Ovary (tissue), 9 donors: ENCODE data around the gene FAM131A. TPM values are rescaled to one million over a fixed set of nuclear protein-coding genes. Genes with fewer than 3 reads are reported as not detected.

Experiments
- DNase-seq, 5 donors: peaks; one replicate each; pipeline ENCODE4 v3.0.0-alpha.2; 2019 to 2020
- H3K27ac ChIP-seq, 2 donors: fragments of 200-600 bp; one replicate each; pipeline versions ENCODE4 v1.5.1 to v1.8.0; 2019 to 2022
- H3K27me3 ChIP-seq: fragments of 200-600 bp; one replicate; pipeline ENCODE4 v1.8.0; 2022
- H3K36me3 ChIP-seq: fragments of 200-600 bp; sonication (generic); one replicate; pipeline ENCODE4 v1.5.1; 2019
- H3K4me1 ChIP-seq: one replicate; pipeline ENCODE4 v1.8.1; 2013; ENCODE audit warnings: mild to moderate bottlenecking, moderate library complexity; ENCODE audit not compliant: insufficient read depth
- H3K4me3 ChIP-seq: fragments of 200-600 bp; sonication (generic); one replicate; pipeline ENCODE4 v1.5.1; 2017
- H3K9me3 ChIP-seq, 2 donors: fragments of 200-600 bp in 1 of 2; sonication (generic) in 1 of 2; one replicate each; pipeline versions ENCODE4 v1.5.1 to v1.8.1; 2013 to 2019; ENCODE audit warnings: mild to moderate bottlenecking in 1 of 2, moderate library complexity in 1 of 2
- EP300 ChIP-seq: sonication (generic); formaldehyde crosslinking; IDR thresholded peaks from one replicate; pipeline ENCODE4 v1.6.1; 2017; ENCODE audit warnings: antibody characterized with exemption
- POLR2A ChIP-seq: fragments of 450-650 bp; IDR thresholded peaks from one replicate; pipeline ENCODE4 v1.6.1; 2017; ENCODE audit warnings: antibody characterized with exemption, mild to moderate bottlenecking, moderate library complexity
- WGBS, 3 donors: extraction: QIAGEN DNeasy Blood & Tissue Kit in 1 of 3; methylation state at CpG; one replicate each; pipeline versions ENCODE4 v1.1.5 to v1.1.7; 2013 to 2017; 5-methylcytosine and 5-hydroxymethylcytosine counted together
- intact Hi-C, 4 donors: fragments of 100-400 bp; cut with DNase I; formaldehyde crosslinking; loops; one replicate each; pipeline versions ENCODE4 v1.11.0 to v1.15.1; 2022 to 2023
- polyA plus RNA-seq, 2 donors: library from polyadenylated mRNA; stranded (reverse); fragments of 200-250 nt in 1 of 2; fragments of 350-450 nt in 1 of 2; fragmentation: Illumina TruSeq in 1 of 2; extraction: RNeasy Lipid Tissue Mini Kit (QIAGEN cat#74804) in 1 of 2; gene quantifications; one replicate each; pipeline ENCODE4 v1.2.3, GENCODE V29; 2013 to 2014
- total RNA-seq, 7 donors: library from RNA; depleted of rRNA in 2 of 7; stranded (reverse); fragments of >200 nt in 2 of 7; fragmentation: NEBNext Ultra II Directional in 3 of 7; extraction: Animal tissue kit (Norgen Biotek cat#: 25700) in 3 of 7; gene quantifications; one replicate each; pipeline versions ENCODE4 v1.1.0 to v1.2.4, GENCODE V29; 2016 to 2023
- TF ChIP-seq, protein P1 (sequence below), 3 donors: fragments of 450-650 bp in 2 of 3; fragments of 200-600 bp in 1 of 3; IDR thresholded peaks; one replicate each; pipeline versions ENCODE4 v1.5.1 to v1.8.0; 2016 to 2022; ENCODE audit warnings: antibody characterized with exemption in 3 of 3, mild to moderate bottlenecking in 1 of 3
- donor health status: DM: no; HTN: no; CAD: no; lungs with moderate emphysema.
- donor health status: DM: no; HTN: no; CAD: no.
- donor health status: Bipolar disorder and iron deficiency.
- donor health status: DM: yes; HTN: yes; CAD: no.
- donor health status: DM: no; HTN: no; CAD: no.
- donor health status: DM: yes; HTN: yes; CAD: no.

FAM131A gene
- total and polyA plus RNA-seq, 9 donors = 8.7 to 37.8 (median 27.1) TPM

DNA sequence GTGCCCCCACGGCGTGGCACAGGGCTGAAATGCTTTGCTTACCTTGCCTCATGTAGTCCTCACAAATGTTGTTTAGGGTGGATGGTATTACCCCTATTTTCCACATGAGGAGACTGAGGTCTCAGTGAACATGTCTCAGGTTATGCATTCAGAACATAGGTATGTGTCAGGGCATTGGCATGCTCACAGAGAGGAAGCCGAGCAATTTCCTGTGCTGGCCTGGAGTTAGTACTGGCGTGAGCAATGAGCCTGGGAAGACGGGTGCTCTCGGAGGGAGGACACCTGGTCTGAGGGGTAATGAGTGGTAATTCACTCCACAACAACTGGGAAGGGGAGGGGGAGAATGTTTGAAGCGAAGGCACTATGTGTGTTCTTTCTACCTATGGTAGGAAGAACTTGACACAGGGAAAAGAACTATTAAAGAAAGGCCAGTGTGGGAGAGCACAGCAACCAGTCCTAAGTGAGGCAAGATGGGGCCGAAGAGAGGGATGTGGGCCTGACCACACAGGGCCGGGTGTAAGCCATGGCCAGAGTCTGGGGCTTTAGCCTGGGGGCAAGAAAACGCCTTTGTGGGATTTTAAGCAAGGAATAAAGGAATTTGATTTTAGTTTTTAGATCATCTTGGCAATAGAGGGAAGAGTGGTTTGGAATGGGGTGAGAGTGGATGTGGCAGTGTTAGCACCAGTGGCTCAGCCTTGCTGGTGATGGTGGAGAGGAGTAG lies 4.9 kb upstream of the FAM131A start:
- no peak for DNase-seq
- no peak overlapping the region for H3K4me3 ChIP-seq
- intact Hi-C loops = no loop called here
- WGBS, 3 donors = 48 to 62% (median 53%) methylated on average over 10 of the region's 10 CpGs
- H3K27ac ChIP-seq = no peak overlapping the region
- H3K9me3 ChIP-seq = no peaks in the 10 kb centered on the region
- H3K36me3 ChIP-seq = no peaks in the 10 kb centered on the region
- TF ChIP-seq, protein P1, sequence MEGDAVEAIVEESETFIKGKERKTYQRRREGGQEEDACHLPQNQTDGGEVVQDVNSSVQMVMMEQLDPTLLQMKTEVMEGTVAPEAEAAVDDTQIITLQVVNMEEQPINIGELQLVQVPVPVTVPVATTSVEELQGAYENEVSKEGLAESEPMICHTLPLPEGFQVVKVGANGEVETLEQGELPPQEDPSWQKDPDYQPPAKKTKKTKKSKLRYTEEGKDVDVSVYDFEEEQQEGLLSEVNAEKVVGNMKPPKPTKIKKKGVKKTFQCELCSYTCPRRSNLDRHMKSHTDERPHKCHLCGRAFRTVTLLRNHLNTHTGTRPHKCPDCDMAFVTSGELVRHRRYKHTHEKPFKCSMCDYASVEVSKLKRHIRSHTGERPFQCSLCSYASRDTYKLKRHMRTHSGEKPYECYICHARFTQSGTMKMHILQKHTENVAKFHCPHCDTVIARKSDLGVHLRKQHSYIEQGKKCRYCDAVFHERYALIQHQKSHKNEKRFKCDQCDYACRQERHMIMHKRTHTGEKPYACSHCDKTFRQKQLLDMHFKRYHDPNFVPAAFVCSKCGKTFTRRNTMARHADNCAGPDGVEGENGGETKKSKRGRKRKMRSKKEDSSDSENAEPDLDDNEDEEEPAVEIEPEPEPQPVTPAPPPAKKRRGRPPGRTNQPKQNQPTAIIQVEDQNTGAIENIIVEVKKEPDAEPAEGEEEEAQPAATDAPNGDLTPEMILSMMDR (IDR thresholded peaks at IDR 0.05) = no peak
- TF ChIP-seq EP300 (no peak), POLR2A (no peak)
- H3K4me1 ChIP-seq = peaks cover 7% of the 10 kb centered on the region
- H3K27me3 ChIP-seq = no peaks in the 10 kb centered on the region

DNA sequence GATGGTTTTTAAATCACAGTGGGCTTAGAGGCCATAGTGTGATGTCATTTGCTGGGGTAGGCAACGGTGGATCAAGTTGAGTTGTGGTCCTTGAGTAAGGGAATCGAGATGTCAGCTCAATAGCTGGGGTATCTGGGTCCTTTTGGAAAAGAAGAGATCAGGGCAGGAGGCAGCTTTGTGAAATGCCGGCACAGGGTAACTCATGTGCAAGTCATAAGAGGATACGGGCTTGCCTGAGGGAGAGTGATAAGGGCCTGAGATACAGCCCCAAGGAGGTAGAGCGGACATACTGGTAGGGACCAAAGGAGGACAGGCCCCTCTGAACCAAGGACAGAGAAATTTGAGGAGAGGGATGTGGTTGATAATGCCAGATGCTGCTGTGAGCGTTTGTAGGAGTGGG lies 4.2 kb upstream of the FAM131A start:
- H3K4me3 ChIP-seq = no peak overlapping the region
- H3K4me1 ChIP-seq = peaks cover 12% of the 10 kb centered on the region
- DNase-seq = no peak
- intact Hi-C loops = no loop called here
- no peak overlapping the region for H3K27ac ChIP-seq
- H3K27me3 ChIP-seq = no peaks in the 10 kb centered on the region
- WGBS, 3 donors = 27 to 52% (median 35%) methylated on average over 6 of the region's 6 CpGs
- H3K36me3 ChIP-seq = no peaks in the 10 kb centered on the region
- no peak for TF ChIP-seq POLR2A
- no peak for TF ChIP-seq EP300
- TF ChIP-seq, protein P1 (IDR thresholded peaks at IDR 0.05) = no peak
- H3K9me3 ChIP-seq = no peaks in the 10 kb centered on the region

DNA sequence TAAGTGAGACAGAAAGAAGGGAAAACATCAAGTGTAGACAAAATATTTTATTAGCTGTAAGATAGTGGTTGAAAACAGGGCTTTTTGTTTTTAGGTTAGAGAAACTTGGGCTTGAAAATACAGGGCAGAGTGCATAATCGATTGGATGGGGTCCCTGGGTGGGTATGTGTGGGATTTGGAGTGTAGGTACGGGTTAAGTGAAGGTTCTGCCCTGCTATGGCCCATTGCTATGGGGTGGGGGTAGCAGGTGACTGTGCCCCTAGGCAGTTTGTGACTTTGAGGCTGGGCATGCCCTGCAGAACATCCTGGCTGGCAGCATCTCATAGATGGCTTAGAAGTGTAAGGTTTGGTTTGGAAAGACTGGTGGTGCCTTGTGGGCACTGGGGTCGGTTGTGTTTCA lies 3.7 kb upstream of the FAM131A start:
- Histone ChIP-seq H3K4me3 (no peak overlapping the region), H3K36me3 (no peaks in the 10 kb centered on the region), H3K9me3 (no peaks in the 10 kb centered on the region), H3K27ac (no peak overlapping the region), H3K4me1 (peaks cover 16% of the 10 kb centered on the region), H3K27me3 (no peaks in the 10 kb centered on the region)
- 20 to 34% (median 33%) methylated on average over 2 to 3 of the region's 3 CpGs for WGBS, 3 donors
- TF ChIP-seq, protein P1 (IDR thresholded peaks at IDR 0.05) = no peak
- TF ChIP-seq EP300 = no peak
- intact Hi-C loops = no loop called here
- no peak for DNase-seq

DNA sequence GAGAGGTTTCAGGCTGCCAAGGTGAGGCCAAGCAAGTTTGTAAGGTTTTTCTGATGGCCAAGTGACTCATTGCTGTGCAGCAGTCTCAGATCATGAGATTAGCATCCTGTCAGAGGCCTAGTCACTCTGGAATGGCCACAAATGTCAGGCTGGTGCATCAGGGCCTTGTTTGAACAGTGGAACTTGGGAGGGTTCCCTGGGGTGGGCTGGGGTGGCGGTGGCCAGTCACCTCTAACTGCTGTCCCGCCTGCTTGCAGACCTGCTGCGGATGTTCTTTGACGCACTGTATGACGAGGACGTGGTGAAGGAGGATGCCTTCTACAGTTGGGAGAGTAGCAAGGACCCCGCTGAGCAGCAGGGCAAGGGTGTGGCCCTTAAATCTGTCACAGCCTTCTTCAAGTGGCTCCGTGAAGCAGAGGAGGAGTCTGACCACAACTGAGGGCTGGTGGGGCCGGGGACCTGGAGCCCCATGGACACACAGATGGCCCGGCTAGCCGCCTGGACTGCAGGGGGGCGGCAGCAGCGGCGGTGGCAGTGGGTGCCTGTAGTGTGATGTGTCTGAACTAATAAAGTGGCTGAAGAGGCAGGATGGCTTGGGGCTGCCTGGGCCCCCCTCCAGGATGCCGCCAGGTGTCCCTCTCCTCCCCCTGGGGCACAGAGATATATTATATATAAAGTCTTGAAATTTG lies 2.8 kb upstream of the FAM131A start:
- 76% methylated on average over 15 of the region's 15 CpGs for WGBS, 3 donors
- H3K36me3 ChIP-seq = no peaks in the 10 kb centered on the region
- intact Hi-C loops = no loop called here
- no peak overlapping the region for H3K4me3 ChIP-seq
- H3K27me3 ChIP-seq = no peaks in the 10 kb centered on the region
- TF ChIP-seq POLR2A = no peak
- TF ChIP-seq, protein P1 (IDR thresholded peaks at IDR 0.05) = no peak
- no peak for TF ChIP-seq EP300
- no peaks in the 10 kb centered on the region for H3K9me3 ChIP-seq
- peak overlapping the region; percentile 93 to 95 for H3K27ac ChIP-seq
- H3K4me1 ChIP-seq = peaks cover 20% of the 10 kb centered on the region
- DNase-seq = no peak
